Heart left ventricle (tissue), 16 donors: ENCODE results near the gene MMP24. TPM values are rescaled to one million over a fixed set of nuclear protein-coding genes. Genes with fewer than 3 reads are reported as not detected.
A peak's percentile ranks its signal among the peaks of the same experiment; 100 is the strongest.

ENCODE experiments used
- ATAC-seq, 4 donors: fragments of 200-7000 bp; cut with Tn5 transposase; one replicate each; pipeline ENCODE4 v1.9.1; 2020 to 2022; ENCODE audit warnings: moderate library complexity in 4 of 4, mild to moderate bottlenecking in 3 of 4, moderate number of reproducible peaks in 1 of 4
- DNase-seq, 5 donors: peaks; one replicate each; pipeline ENCODE4 v3.0.0-alpha.2; 2020
- H3K27ac ChIP-seq, 12 donors: fragments of 200-600 bp; sonication (generic) in 4 of 12; one replicate each; pipeline versions ENCODE4 v1.5.0 to v1.8.0; 2016 to 2022; ENCODE audit warnings: mild to moderate bottlenecking in 2 of 12
- H3K27me3 ChIP-seq, 9 donors: fragments of 200-600 bp; sonication (generic) in 2 of 9; one replicate each; pipeline versions ENCODE4 v1.5.1 to v1.8.0; 2016 to 2022; ENCODE audit warnings: mild to moderate bottlenecking in 3 of 9
- H3K36me3 ChIP-seq, 9 donors: fragments of 200-600 bp; sonication (generic) in 2 of 9; one replicate each; pipeline versions ENCODE4 v1.5.0 to v1.8.0; 2018 to 2022; ENCODE audit warnings: mild to moderate bottlenecking in 2 of 9
- H3K4me1 ChIP-seq, 12 donors: fragments of 200-600 bp; sonication (generic) in 4 of 12; one replicate each; pipeline versions ENCODE4 v1.5.0 to v1.8.0; 2016 to 2022; ENCODE audit warnings: mild to moderate bottlenecking in 3 of 12
- H3K4me3 ChIP-seq, 12 donors: fragments of 200-600 bp; sonication (generic) in 4 of 12; one replicate each; pipeline versions ENCODE4 v1.5.0 to v1.8.0; 2017 to 2022; ENCODE audit warnings: mild to moderate bottlenecking in 9 of 12, moderate library complexity in 4 of 12
- H3K9me3 ChIP-seq, 12 donors: fragments of 200-600 bp; sonication (generic) in 4 of 12; one replicate each; pipeline versions ENCODE4 v1.5.0 to v1.8.0; 2016 to 2022; ENCODE audit warnings: mild to moderate bottlenecking in 1 of 12
- POLR2A ChIP-seq, 2 donors: fragments of 450-650 bp; IDR thresholded peaks; one replicate each; pipeline ENCODE4 v1.6.1; 2017; ENCODE audit warnings: antibody characterized with exemption in 2 of 2, mild to moderate bottlenecking in 2 of 2, moderate library complexity in 2 of 2
- WGBS, 4 donors: extraction: QIAGEN DNeasy Blood & Tissue Kit in 2 of 4; methylation state at CpG; one replicate each; pipeline versions ENCODE4 v1.1.5 to v1.1.7; 2013 to 2018; 5-methylcytosine and 5-hydroxymethylcytosine counted together
- intact Hi-C, 10 donors: fragments of 100-400 bp; cut with DNase I; formaldehyde crosslinking; loops; one replicate each; pipeline versions ENCODE4 v1.11.1 to v1.14.2; 2022
- polyA plus RNA-seq, 2 donors: library from polyadenylated mRNA; stranded (reverse); fragments of 200-250 nt; gene quantifications; one replicate each; pipeline ENCODE4 v1.2.3, GENCODE V29; 2013
- total RNA-seq, 9 donors: library from RNA; depleted of rRNA in 2 of 9; stranded (reverse); fragments of >200 nt in 2 of 9; fragmentation: NEBNext Ultra II Directional in 3 of 9; extraction: Animal tissue kit (Norgen Biotek cat#: 25700) in 3 of 9; gene quantifications; one replicate each; pipeline versions ENCODE4 v1.1.0 to v1.2.4, GENCODE V29; 2016 to 2023
- TF ChIP-seq, protein P1 (sequence below), 12 donors: fragments of 200-600 bp; sonication (generic) in 4 of 12; IDR thresholded peaks; one replicate each; pipeline versions ENCODE4 v1.5.0 to v1.8.0; 2018 to 2022; ENCODE audit warnings: antibody characterized with exemption in 12 of 12, mild to moderate bottlenecking in 5 of 12
- donor health status: ischemic (EF 13 %, LVEDD 7.1; RV severe dilation, severe dysfunction).
- donor health status: healthy with polysubstance abuse.
- donor health status: DM: no; HTN: yes; CAD: no.
- donor health status: DM: no; HTN: no; CAD: no.
- donor health status: ischemic (EF 25% LVEDD 6.9; RV normal size, moderate dysfunction).
- donor health status: ischemic (EF 25% LVEDD 5.7; RV mildly dilated, moderate dysfunction).
- donor health status: healthy.
- donor health status: DM: yes; HTN: yes; CAD: no.
- donor health status: ischemic (EF 35%, LVEDD 5.7; RV mildly dilated, moderate dysfunction).
- donor health status: nonischemic (EF 11% LVEDD 7.7; RV severe dilation, severe dysfunction).
- donor health status: DM: yes; HTN: yes; CAD: no.
- donor health status: PGD.
- donor health status: ischemic (EF 29% LVEDD 5.4; RV normal size, mild dysfunction).
- donor health status: nonischemic (EF 23%, LVEDD 6.1; RV moderate dilation, normal function).

MMP24 gene
- total and polyA plus RNA-seq, 11 donors, result 0.05 to 10.0 (median 0.25) TPM

DNA sequence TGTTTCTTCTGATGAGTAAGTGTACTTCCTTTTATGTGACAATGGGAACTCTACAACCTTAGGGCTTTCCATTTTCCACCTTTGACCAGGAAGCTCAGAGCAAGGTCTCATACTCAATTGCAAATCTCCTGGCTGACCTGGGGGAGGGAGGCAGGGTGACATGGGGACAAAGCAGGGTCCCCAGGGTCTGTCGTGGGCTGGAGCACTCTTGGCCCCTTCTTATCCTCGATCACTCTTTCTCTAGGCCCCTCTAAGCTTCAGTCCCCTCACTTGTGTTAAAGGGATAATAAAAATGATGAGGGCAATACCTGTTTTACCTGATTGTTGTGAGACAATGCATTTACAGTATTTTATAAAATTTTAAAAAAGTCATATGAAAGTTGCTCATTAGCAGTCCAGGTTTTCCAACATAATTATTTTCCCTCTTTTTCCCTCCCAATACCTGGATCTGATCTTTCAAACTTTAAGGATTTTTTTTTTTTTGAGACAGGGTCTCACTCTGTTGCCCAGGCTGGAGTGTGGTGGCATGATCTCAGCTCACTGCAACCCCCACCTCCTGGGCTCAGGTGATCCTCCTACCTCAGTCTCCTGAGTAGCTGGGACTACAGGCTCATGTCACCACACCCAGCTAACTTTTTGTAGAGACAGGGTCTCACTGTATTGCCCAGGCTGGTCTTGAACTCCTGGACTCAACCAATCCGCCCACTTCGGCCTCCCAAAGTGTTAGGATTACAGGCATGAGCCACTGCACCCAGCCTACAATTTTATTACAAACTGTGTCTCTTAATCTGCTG is 74.2 kb downstream of the MMP24 start:
- Histone ChIP-seq H3K36me3 (peaks cover 0 to 12% (median under 1%) of the 10 kb centered on the region in 9 donors), H3K27me3 (peaks cover 0 to 8% (median 0%) of the 10 kb centered on the region in 9 donors), H3K4me3 (no peak overlapping the region), H3K4me1 (peaks cover 0 to 13% (median 1%) of the 10 kb centered on the region in 12 donors), H3K27ac (no peak overlapping the region), H3K9me3 (no peaks in the 10 kb centered on the region)
- intact Hi-C loops, result loop anchor here in 3 of 10 donors (5.0 kb wide), 1 partner anchor 147 kb away; no protein-coding TSS in a partner anchor
- ATAC-seq, result no peak
- TF ChIP-seq, protein P1, sequence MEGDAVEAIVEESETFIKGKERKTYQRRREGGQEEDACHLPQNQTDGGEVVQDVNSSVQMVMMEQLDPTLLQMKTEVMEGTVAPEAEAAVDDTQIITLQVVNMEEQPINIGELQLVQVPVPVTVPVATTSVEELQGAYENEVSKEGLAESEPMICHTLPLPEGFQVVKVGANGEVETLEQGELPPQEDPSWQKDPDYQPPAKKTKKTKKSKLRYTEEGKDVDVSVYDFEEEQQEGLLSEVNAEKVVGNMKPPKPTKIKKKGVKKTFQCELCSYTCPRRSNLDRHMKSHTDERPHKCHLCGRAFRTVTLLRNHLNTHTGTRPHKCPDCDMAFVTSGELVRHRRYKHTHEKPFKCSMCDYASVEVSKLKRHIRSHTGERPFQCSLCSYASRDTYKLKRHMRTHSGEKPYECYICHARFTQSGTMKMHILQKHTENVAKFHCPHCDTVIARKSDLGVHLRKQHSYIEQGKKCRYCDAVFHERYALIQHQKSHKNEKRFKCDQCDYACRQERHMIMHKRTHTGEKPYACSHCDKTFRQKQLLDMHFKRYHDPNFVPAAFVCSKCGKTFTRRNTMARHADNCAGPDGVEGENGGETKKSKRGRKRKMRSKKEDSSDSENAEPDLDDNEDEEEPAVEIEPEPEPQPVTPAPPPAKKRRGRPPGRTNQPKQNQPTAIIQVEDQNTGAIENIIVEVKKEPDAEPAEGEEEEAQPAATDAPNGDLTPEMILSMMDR (IDR thresholded peaks at IDR 0.05), result no peak
- TF ChIP-seq POLR2A (IDR thresholded peaks at IDR 0.05), result no peak
- 87 to 93% (median 88%) methylated on average over 4 of the region's 4 CpGs for WGBS, 4 donors
- DNase-seq, result peak in 1 of 5 donors; percentile 10

DNA sequence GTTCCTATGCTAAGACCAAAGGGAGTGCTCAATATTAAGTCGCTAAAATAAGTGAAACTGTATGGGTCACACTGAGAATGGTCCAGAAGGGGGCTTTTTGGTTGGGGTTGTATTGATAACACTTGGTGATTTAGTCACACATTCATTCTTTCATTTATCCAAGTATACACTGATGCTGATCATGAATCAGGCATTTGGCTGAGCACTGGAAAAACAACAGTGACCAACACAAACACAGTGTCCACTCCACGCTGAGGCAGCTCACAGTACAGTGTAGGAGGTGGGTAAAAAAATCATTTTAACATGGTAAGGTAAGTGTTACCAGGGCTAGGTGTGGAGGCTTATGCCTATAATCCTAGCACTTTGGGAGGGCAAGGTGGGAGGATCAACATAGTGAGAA is 74.9 kb downstream of the MMP24 start:
- H3K27ac ChIP-seq, result no peak overlapping the region
- no peak overlapping the region for H3K4me3 ChIP-seq
- H3K27me3 ChIP-seq, result peaks cover 0 to under 1% (median 0%) of the 10 kb centered on the region in 9 donors
- H3K9me3 ChIP-seq, result no peaks in the 10 kb centered on the region
- peaks cover 0 to 13% (median 1%) of the 10 kb centered on the region in 12 donors for H3K4me1 ChIP-seq
- no peak for ATAC-seq
- H3K36me3 ChIP-seq, result peaks cover 0 to 18% (median 8%) of the 10 kb centered on the region in 9 donors
- intact Hi-C loops, result loop anchor here in 3 of 10 donors (5.0 kb wide), 1 partner anchor 146 kb away; no protein-coding TSS in a partner anchor
- TF ChIP-seq POLR2A (IDR thresholded peaks at IDR 0.05), result no peak
- TF ChIP-seq, protein P1 (IDR thresholded peaks at IDR 0.05), result no peak
- no peak for DNase-seq
- 87 to 94% (median 93%) methylated on average over 2 of the region's 2 CpGs for WGBS, 4 donors

DNA sequence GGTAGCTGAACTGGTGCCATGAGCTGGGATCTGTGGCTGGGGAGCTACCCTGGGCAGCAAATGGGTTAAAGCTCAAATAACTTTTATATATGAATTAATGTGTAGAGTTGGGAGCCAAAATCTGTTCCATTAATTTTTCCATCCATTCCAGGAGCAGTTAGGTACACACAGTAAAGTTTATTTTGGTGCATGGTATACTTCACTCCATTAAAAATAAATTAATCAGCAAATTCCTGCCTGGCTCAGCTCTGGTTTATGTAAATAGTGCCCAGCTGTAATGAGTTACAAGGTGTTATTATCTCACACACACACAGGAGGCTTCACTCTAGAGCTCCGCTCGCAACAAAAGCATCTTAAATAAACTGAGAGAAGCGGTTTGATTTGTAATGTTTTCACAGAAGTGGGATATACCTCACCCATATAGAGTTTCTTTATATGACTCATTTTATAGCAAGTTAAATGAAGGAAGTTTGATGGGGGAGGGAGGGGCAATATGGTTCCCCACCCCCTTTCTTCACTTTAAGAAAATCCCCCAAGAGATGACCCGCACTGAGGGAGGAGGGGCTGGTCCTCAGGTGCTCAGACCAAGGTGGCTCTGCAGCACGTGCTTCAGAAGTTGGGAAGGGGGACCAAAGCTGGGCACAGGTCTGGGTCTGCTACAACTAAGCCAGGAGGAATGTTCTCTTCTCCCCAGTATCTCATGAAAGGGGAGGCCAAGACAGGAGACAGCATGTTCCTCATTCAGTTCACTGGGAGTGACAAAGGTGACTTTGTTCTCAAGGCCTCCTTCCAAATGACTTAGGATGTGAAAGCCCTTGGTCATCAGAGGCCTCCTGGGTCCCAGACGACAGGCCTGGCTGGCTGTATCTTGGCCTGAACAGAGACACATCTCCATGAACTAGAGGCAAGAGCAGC is 76.2 kb downstream of the MMP24 start:
- H3K9me3 ChIP-seq, result no peaks in the 10 kb centered on the region

More for the DNA sequence above, 76.2 kb downstream of the MMP24 start:
- DNase-seq (no peak), ATAC-seq (no peak)
- WGBS, 4 donors, result 73 to 81% (median 77%) methylated on average over 6 of the region's 6 CpGs
- H3K4me3 ChIP-seq, result no peak overlapping the region
- peak overlapping the region in 1 of 12 donors; percentile 38 for H3K27ac ChIP-seq
- H3K36me3 ChIP-seq, result peaks cover 0 to 18% (median 8%) of the 10 kb centered on the region in 9 donors
- peaks cover 0 to 26% (median 10%) of the 10 kb centered on the region in 12 donors for H3K4me1 ChIP-seq
- TF ChIP-seq, protein P1 (IDR thresholded peaks at IDR 0.05), result no peak
- TF ChIP-seq POLR2A (IDR thresholded peaks at IDR 0.05), result no peak
- intact Hi-C loops, result loop anchor here in 4 of 10 donors (2.0 to 5.0 kb wide), 2 partner anchors 136 to 145 kb away; partner anchors contain the start of gene GDF5 (in 1 of the 4)
- no peaks in the 10 kb centered on the region for H3K27me3 ChIP-seq
